Loucy (cell line): ENCODE measurements around the gene MARCHF6.
"Not testable (repeated sequence)": the region's sequence is repeated elsewhere in the genome, so short reads cannot be mapped to it uniquely, and the experiment has no call there.

ENCODE experiments used
- H2AFZ ChIP-seq: fragments of 200-600 bp; sonication (generic); 2 replicates; pipeline ENCODE4 v1.6.0; 2016; ENCODE audit warnings: antibody characterized with exemption, mild to moderate bottlenecking, low read length, moderate library complexity
- H3F3A ChIP-seq: fragments of 200-600 bp; 2 replicates; pipeline ENCODE4 v1.6.0; 2016; ENCODE audit warnings: antibody characterized with exemption, low read depth, mild to moderate bottlenecking
- H3K27me3 ChIP-seq: fragments of 200-600 bp; sonication (generic); 2 replicates; pipeline ENCODE4 v1.6.1; 2014; ENCODE audit warnings: low read length, mild to moderate bottlenecking; ENCODE audit not compliant: insufficient read depth, poor library complexity, severe bottlenecking
- H3K36me3 ChIP-seq: fragments of 200-600 bp; sonication (generic); 2 replicates; pipeline ENCODE4 v1.6.1; 2016; ENCODE audit warnings: low read length; ENCODE audit not compliant: insufficient read depth
- H3K4me1 ChIP-seq: fragments of 200-600 bp; sonication (generic); 2 replicates; pipeline ENCODE4 v1.5.1; 2014; ENCODE audit warnings: low read length, mild to moderate bottlenecking; ENCODE audit not compliant: insufficient read depth, poor library complexity, severe bottlenecking
- H3K4me2 ChIP-seq: fragments of 200-600 bp; sonication (generic); 2 replicates; pipeline ENCODE4 v1.6.0; 2014; ENCODE audit warnings: antibody characterized with exemption, low read length, low read depth, mild to moderate bottlenecking; ENCODE audit not compliant: poor library complexity, severe bottlenecking
- H3K4me3 ChIP-seq: fragments of 200-600 bp; sonication (generic); 2 replicates; pipeline ENCODE4 v1.5.1; 2014; ENCODE audit warnings: low read length, mild to moderate bottlenecking, mixed read lengths; ENCODE audit not compliant: poor library complexity, severe bottlenecking
- H3K79me2 ChIP-seq: fragments of 200-600 bp; sonication (generic); 2 replicates; pipeline ENCODE4 v1.6.1; 2014; ENCODE audit warnings: low read length; ENCODE audit not compliant: insufficient read depth
- H3K9ac ChIP-seq: fragments of 200-600 bp; sonication (generic); 2 replicates; pipeline ENCODE4 v1.6.0; 2014; ENCODE audit warnings: mild to moderate bottlenecking, low read depth, low read length, moderate library complexity; ENCODE audit not compliant: poor library complexity, severe bottlenecking
- H3K9me2 ChIP-seq: fragments of 200-600 bp; sonication (generic); replicated peaks from 2 replicates; pipeline ENCODE4 v1.6.1; 2016; ENCODE audit warnings: low read depth, low read length, mixed read lengths
- H3K9me3 ChIP-seq: fragments of 200-600 bp; sonication (generic); 2 replicates; pipeline ENCODE4 v1.6.1; 2014; ENCODE audit warnings: mild to moderate bottlenecking, antibody characterized with exemption, low read length, low read depth; ENCODE audit not compliant: insufficient read depth
- H4K20me1 ChIP-seq: fragments of 200-600 bp; sonication (generic); 2 replicates; pipeline ENCODE4 v1.6.0; 2014; ENCODE audit warnings: antibody characterized with exemption, low read length, mild to moderate bottlenecking; ENCODE audit not compliant: insufficient read depth, poor library complexity, severe bottlenecking
- EZH2phosphoT487 ChIP-seq: fragments of 200-600 bp; IDR thresholded peaks from 2 replicates; pipeline ENCODE4 v1.6.1; 2018; ENCODE audit warnings: antibody characterized with exemption, mild to moderate bottlenecking, moderate library complexity, borderline replicate concordance
- TF ChIP-seq, protein P1 (sequence below): fragments of 200-600 bp; sonication (generic); conservative IDR thresholded peaks from 2 replicates; pipeline ENCODE4 v1.5.1; 2014; ENCODE audit warnings: mild to moderate bottlenecking, antibody characterized with exemption, low read length

MARCHF6 gene

DNA sequence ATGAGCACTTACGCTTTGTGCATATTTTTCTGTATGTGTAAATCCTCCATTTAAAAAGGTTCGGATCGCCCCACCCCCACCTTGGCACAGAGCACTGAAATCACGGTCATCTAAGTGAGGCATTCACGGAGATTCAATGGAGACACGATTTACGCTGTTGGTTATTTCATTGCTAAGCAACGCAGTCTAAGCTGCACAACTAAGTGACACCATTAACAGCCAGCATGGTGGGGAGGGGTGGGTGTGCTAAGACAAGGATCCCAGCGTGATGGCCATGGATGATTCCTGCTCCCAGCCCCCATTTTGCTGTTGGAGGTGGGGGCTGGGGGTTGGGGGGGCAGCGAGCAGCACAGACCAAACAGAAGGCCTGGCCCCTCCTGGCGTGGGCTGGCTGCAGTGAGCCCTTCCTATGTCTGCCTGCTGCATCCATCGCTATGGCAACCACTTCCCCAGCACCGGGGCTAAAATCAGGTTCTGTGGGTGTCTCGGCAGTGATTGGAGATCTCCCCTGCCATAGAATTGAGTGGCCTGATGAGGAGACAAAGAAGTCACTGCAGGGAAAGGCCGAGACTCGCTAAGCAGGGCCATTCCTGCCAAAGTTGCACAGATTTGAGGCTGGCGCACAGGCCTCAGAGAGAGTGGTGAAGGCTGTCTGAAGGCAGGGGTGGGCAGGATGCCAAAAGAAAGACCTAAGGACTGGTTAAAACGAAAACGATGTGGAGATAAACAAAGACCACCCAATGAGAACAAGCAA, 14.3 kb upstream of the MARCHF6 start:
- Histone ChIP-seq H3K4me3 (no peak overlapping the region), H2AFZ (no peak overlapping the region), H3K27me3 (no peaks in the 10 kb centered on the region), H4K20me1 (no peaks in the 10 kb centered on the region), H3F3A (no peaks in the 10 kb centered on the region), H3K9me3 (no peaks in the 10 kb centered on the region), H3K9me2 (no peaks in the 10 kb centered on the region), H3K36me3 (no peaks in the 10 kb centered on the region), H3K4me1 (no peaks in the 10 kb centered on the region), H3K9ac (no peak overlapping the region), H3K4me2 (no peak overlapping the region), H3K79me2 (no peaks in the 10 kb centered on the region)
- TF ChIP-seq EZH2phosphoT487: no peak
- TF ChIP-seq, protein P1, sequence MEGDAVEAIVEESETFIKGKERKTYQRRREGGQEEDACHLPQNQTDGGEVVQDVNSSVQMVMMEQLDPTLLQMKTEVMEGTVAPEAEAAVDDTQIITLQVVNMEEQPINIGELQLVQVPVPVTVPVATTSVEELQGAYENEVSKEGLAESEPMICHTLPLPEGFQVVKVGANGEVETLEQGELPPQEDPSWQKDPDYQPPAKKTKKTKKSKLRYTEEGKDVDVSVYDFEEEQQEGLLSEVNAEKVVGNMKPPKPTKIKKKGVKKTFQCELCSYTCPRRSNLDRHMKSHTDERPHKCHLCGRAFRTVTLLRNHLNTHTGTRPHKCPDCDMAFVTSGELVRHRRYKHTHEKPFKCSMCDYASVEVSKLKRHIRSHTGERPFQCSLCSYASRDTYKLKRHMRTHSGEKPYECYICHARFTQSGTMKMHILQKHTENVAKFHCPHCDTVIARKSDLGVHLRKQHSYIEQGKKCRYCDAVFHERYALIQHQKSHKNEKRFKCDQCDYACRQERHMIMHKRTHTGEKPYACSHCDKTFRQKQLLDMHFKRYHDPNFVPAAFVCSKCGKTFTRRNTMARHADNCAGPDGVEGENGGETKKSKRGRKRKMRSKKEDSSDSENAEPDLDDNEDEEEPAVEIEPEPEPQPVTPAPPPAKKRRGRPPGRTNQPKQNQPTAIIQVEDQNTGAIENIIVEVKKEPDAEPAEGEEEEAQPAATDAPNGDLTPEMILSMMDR: no peak

DNA sequence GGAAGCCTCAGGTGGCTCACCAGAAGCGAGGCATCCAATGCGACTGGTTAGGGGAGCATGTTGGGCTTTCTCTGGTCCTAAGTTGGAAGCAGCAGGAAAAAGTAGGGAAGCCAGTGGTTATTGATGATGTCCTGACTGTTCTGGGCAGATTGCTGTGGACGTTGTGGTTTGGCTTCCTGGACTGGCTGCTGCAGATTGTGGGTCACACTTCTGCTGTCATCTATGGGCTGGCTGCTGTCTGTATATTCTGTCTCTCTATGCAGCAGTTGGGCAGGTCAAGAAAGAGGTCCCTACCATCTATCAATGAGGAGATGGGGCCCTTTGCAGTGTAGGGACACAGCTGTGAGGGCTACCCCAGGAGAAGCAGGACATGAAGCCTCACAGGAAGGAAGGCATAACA, 13.5 kb upstream of the MARCHF6 start:
- Histone ChIP-seq H3K9me3 (no peaks in the 10 kb centered on the region), H3K27me3 (no peaks in the 10 kb centered on the region), H3K9me2 (no peaks in the 10 kb centered on the region), H4K20me1 (no peaks in the 10 kb centered on the region), H3K4me3 (no peak overlapping the region), H3K36me3 (no peaks in the 10 kb centered on the region), H3F3A (no peaks in the 10 kb centered on the region), H2AFZ (no peak overlapping the region), H3K4me1 (no peaks in the 10 kb centered on the region), H3K4me2 (no peak overlapping the region), H3K9ac (no peak overlapping the region), H3K79me2 (no peaks in the 10 kb centered on the region)
- no peak for TF ChIP-seq EZH2phosphoT487
- TF ChIP-seq, protein P1: no peak

DNA sequence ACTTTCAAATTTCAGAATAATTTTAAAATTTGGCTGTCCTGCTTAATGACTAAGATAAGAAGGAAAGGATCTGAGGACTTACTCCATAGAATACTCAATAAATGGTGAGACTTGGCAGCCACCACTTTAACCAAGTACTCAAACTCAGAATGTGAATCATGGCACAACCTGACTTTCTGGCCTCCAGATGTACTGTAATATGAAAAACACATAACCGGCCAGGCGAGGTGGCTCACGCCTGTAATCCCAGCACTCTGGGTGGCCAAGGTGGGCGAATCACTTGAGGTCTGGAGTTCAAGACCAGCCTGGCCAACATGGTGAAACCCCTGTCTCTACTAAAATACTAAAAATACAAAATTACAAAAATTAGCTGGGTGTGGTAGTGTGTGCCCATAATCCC, 10.0 kb upstream of the MARCHF6 start:
- Histone ChIP-seq H3K4me2 (no peak overlapping the region), H3K9me2 (no peaks in the 10 kb centered on the region), H3K9ac (no peak overlapping the region), H3K79me2 (no peaks in the 10 kb centered on the region), H3K4me1 (no peaks in the 10 kb centered on the region), H3K27me3 (no peaks in the 10 kb centered on the region), H3K9me3 (no peaks in the 10 kb centered on the region), H3K36me3 (no peaks in the 10 kb centered on the region), H3K4me3 (no peak overlapping the region), H2AFZ (no peak overlapping the region), H4K20me1 (no peaks in the 10 kb centered on the region), H3F3A (no peaks in the 10 kb centered on the region)
- TF ChIP-seq, protein P1: no peak
- no peak for TF ChIP-seq EZH2phosphoT487

DNA sequence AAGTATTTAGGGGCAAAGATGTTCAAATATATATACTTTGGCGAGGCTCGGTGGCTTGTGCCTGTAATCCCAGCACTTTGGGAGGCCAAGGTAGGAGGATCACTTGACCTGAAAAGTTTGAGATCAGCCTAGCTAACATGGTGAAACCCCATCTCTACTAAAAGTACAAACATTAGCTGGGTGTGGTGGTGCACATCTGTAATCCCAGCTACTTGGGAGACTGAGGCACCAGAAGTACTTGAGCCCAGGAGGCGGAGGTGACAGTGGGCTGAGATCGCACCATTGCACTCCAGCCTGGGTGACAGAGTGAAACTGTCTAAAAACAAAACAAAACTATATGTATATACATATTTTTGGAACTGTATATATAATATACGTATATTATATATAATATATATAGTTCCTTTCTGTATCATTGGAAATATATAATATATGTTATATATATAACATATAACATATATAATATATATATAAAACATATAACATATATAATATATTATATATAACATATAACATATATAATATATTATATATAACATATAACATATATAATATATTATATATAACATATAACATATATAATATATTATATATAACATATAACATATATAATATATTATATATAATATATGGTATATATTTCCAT, 8.9 kb upstream of the MARCHF6 start:
- not testable (repeated sequence) for H3K9me3 ChIP-seq, H4K20me1 ChIP-seq, H3K79me2 ChIP-seq, H3K9ac ChIP-seq, H3K4me1 ChIP-seq, H3K9me2 ChIP-seq, H3K4me2 ChIP-seq, H3K36me3 ChIP-seq, H3K27me3 ChIP-seq, H3K4me3 ChIP-seq, H3F3A ChIP-seq, H2AFZ ChIP-seq
